DOHH2 (cell line): Measurements from ENCODE around the gene GABPA.
"Not testable (repeated sequence)": the region's sequence is repeated elsewhere in the genome, so short reads cannot be mapped to it uniquely, and the experiment has no call there.

Experiments used
- H3F3A ChIP-seq: fragments of 200-600 bp; sonication (generic), shearing (Covaris generic); 2 replicates; pipeline ENCODE4 v1.6.0; 2016; ENCODE audit warnings: antibody characterized with exemption, mild to moderate bottlenecking; ENCODE audit not compliant: control insufficient read depth, insufficient read depth
- H3K27ac ChIP-seq: fragments of 200-600 bp; sonication (generic); 2 replicates; pipeline ENCODE4 v1.5.1; 2014; ENCODE audit warnings: low read depth, mild to moderate bottlenecking, low read length, moderate library complexity
- H3K27me3 ChIP-seq: fragments of 200-600 bp; sonication (generic); 2 replicates; pipeline ENCODE4 v1.6.1; 2014; ENCODE audit warnings: mild to moderate bottlenecking, low read length, mixed read lengths; ENCODE audit not compliant: control insufficient read depth
- H3K36me3 ChIP-seq: fragments of 200-600 bp; sonication (generic); 2 replicates; pipeline ENCODE4 v1.6.1; 2014; ENCODE audit warnings: mild to moderate bottlenecking, low read length, moderate library complexity, mixed read lengths; ENCODE audit not compliant: control insufficient read depth
- H3K4me1 ChIP-seq: fragments of 200-600 bp; sonication (generic); 2 replicates; pipeline ENCODE4 v1.6.1; 2014; ENCODE audit warnings: mild to moderate bottlenecking, low read length, mixed read lengths; ENCODE audit not compliant: control insufficient read depth
- H3K4me2 ChIP-seq: fragments of 200-600 bp; sonication (generic); 2 replicates; pipeline ENCODE4 v1.6.0; 2014; ENCODE audit warnings: mild to moderate bottlenecking, low read length, moderate library complexity
- H3K4me3 ChIP-seq: fragments of 200-600 bp; sonication (generic); 2 replicates; pipeline ENCODE4 v1.5.1; 2014; ENCODE audit warnings: mild to moderate bottlenecking, low read length, mixed read lengths
- H3K79me2 ChIP-seq: fragments of 200-600 bp; sonication (generic); 2 replicates; pipeline ENCODE4 v1.6.1; 2014; ENCODE audit warnings: mild to moderate bottlenecking, low read length, mixed read lengths; ENCODE audit not compliant: control insufficient read depth
- H3K9me2 ChIP-seq: fragments of 200-600 bp; sonication (generic); replicated peaks from 2 replicates; pipeline ENCODE4 v1.6.1; 2014; ENCODE audit warnings: mild to moderate bottlenecking, low read length, mixed read lengths; ENCODE audit not compliant: control insufficient read depth
- H3K9me3 ChIP-seq: fragments of 200-600 bp; sonication (generic); 2 replicates; pipeline ENCODE4 v1.6.1; 2014; ENCODE audit warnings: antibody characterized with exemption, low read length, mixed read lengths; ENCODE audit not compliant: control insufficient read depth, insufficient read depth
- H4K20me1 ChIP-seq: fragments of 200-600 bp; sonication (generic); 2 replicates; pipeline ENCODE4 v1.6.0; 2014; ENCODE audit warnings: low read depth, mild to moderate bottlenecking, antibody characterized with exemption, low read length, moderate library complexity; ENCODE audit not compliant: control insufficient read depth, insufficient read depth
- EZH2phosphoT487 ChIP-seq: fragments of 200-600 bp; sonication (generic); IDR thresholded peaks from 2 replicates; pipeline ENCODE4 v1.6.1; 2017; ENCODE audit warnings: borderline replicate concordance, mild to moderate bottlenecking, antibody characterized with exemption, low read length, moderate library complexity, mixed read lengths
- TF ChIP-seq, protein P1 (sequence below): fragments of 200-600 bp; sonication (generic); IDR thresholded peaks from one replicate; pipeline ENCODE4 v1.5.1; 2014; ENCODE audit warnings: antibody characterized with exemption, mild to moderate bottlenecking, low read depth, low read length; ENCODE audit not compliant: poor library complexity, severe bottlenecking

GABPA gene

DNA sequence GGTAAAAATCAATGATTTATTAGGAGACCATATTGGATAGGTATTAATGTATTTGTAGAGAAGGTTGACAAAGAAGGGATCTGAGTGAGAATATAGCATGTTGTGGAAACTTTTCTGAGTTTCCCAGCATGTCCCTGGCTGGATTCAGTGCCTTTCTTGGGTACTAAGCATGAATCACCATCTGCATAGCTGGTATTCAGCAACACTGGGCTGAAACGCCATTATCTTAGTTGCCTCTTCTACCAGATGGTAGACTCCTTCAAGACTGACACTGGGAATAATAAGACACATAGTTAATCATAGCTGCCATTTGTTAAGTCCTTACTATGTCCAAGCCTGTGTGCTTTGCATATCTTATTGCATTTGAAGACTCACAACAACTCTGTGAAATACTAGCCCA lies 45.5 kb upstream of the GABPA start:
- H3K9me2 ChIP-seq, result no peaks in the 10 kb centered on the region
- H3K36me3 ChIP-seq, result no peaks in the 10 kb centered on the region
- no peaks in the 10 kb centered on the region for H3F3A ChIP-seq
- no peak overlapping the region for H3K4me2 ChIP-seq
- H3K27ac ChIP-seq, result no peak overlapping the region
- H4K20me1 ChIP-seq, result no peaks in the 10 kb centered on the region
- H3K4me3 ChIP-seq, result no peak overlapping the region
- no peaks in the 10 kb centered on the region for H3K9me3 ChIP-seq
- no peaks in the 10 kb centered on the region for H3K79me2 ChIP-seq
- TF ChIP-seq EZH2phosphoT487, result no peak
- TF ChIP-seq, protein P1, sequence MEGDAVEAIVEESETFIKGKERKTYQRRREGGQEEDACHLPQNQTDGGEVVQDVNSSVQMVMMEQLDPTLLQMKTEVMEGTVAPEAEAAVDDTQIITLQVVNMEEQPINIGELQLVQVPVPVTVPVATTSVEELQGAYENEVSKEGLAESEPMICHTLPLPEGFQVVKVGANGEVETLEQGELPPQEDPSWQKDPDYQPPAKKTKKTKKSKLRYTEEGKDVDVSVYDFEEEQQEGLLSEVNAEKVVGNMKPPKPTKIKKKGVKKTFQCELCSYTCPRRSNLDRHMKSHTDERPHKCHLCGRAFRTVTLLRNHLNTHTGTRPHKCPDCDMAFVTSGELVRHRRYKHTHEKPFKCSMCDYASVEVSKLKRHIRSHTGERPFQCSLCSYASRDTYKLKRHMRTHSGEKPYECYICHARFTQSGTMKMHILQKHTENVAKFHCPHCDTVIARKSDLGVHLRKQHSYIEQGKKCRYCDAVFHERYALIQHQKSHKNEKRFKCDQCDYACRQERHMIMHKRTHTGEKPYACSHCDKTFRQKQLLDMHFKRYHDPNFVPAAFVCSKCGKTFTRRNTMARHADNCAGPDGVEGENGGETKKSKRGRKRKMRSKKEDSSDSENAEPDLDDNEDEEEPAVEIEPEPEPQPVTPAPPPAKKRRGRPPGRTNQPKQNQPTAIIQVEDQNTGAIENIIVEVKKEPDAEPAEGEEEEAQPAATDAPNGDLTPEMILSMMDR, result no peak
- no peaks in the 10 kb centered on the region for H3K27me3 ChIP-seq
- no peaks in the 10 kb centered on the region for H3K4me1 ChIP-seq

DNA sequence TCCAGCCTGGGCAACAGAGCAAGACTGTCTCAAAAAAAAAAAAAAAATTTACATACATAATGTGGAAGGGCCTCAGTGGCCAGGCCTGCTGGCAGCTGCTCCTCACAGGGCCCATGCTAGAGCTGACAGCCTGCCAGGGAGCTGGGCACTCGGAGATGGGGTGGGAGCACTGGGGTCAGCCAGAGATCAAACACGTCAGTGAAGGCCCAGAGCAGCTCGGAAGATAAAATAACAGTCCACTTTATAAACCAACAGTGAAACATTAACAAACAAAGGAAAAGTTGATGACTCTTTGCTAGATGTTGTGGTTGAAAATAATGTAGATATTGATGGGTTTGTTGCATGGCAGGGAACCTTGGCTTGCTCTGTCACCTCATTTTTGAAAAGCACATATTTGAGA lies 42.8 kb upstream of the GABPA start:
- TF ChIP-seq, protein P1, result no peak
- no peak for TF ChIP-seq EZH2phosphoT487
- no peak overlapping the region for H3K27ac ChIP-seq
- no peaks in the 10 kb centered on the region for H3K4me1 ChIP-seq
- H3K9me2 ChIP-seq, result no peaks in the 10 kb centered on the region
- H3F3A ChIP-seq, result no peaks in the 10 kb centered on the region
- no peaks in the 10 kb centered on the region for H3K27me3 ChIP-seq
- no peaks in the 10 kb centered on the region for H3K36me3 ChIP-seq
- H3K4me2 ChIP-seq, result no peak overlapping the region
- no peak overlapping the region for H3K4me3 ChIP-seq
- no peaks in the 10 kb centered on the region for H3K79me2 ChIP-seq
- H4K20me1 ChIP-seq, result no peaks in the 10 kb centered on the region
- H3K9me3 ChIP-seq, result no peaks in the 10 kb centered on the region

DNA sequence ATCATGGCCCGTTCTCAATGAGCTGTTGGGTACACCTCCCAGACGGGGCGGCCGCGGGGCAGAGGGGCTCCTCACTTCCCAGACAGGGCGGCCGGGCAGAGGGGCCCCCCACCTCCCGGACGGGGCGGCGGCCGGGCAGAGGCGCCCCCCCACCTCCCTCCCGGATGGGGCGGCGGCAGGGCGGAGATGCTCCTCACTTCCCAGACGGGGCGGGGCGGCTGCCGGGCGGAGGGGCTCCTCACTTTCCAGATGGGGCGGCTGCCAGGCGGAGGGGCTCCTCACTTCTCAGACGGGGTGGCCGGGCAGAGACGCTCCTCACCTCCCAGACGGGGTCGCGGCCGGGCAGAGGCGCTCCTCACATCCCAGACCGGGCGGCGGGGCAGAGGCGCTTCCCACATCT lies 39.3 kb upstream of the GABPA start:
- H3K79me2 ChIP-seq, H3K27me3 ChIP-seq, H3K9me2 ChIP-seq: not testable (repeated sequence)

DNA sequence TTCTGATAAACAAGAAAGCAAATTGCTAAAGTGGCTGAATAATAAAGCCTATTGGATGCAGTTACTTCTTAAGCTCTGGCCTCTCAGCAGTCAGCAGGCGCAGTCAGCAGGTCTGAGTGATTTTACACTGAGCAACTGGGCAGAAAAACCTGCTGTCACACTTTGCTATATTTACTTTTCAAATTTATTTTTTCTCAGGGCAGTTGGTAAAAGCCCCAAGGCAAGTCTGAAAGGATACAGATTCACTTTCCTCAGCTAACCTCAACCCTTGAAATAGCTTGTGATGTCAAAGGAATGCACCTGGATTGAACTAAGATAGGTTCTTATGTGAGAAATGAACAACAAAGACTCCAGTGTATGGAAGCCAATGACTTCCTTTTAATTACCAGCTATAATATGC lies 34.0 kb upstream of the GABPA start:
- no peaks in the 10 kb centered on the region for H3K27me3 ChIP-seq
- no peaks in the 10 kb centered on the region for H3K79me2 ChIP-seq
- no peaks in the 10 kb centered on the region for H3K9me2 ChIP-seq
- no peaks in the 10 kb centered on the region for H3K9me3 ChIP-seq
- no peak overlapping the region for H3K4me2 ChIP-seq
- H3K4me3 ChIP-seq, result no peak overlapping the region
- no peak for TF ChIP-seq EZH2phosphoT487
- TF ChIP-seq, protein P1, result no peak
- H3K36me3 ChIP-seq, result no peaks in the 10 kb centered on the region
- no peaks in the 10 kb centered on the region for H3K4me1 ChIP-seq
- no peaks in the 10 kb centered on the region for H3F3A ChIP-seq
- no peaks in the 10 kb centered on the region for H4K20me1 ChIP-seq
- H3K27ac ChIP-seq, result no peak overlapping the region

More for the DNA sequence above, 39.3 kb upstream of the GABPA start:
- H3K27ac ChIP-seq, H3K9me3 ChIP-seq, H4K20me1 ChIP-seq, H3K4me1 ChIP-seq, H3K4me3 ChIP-seq, H3F3A ChIP-seq, H3K4me2 ChIP-seq, H3K36me3 ChIP-seq: not testable (repeated sequence)
